HepG2 (cell line): ENCODE measurements around the gene BPIFB2. TPM values are rescaled to one million over a fixed set of nuclear protein-coding genes. Genes with fewer than 3 reads are reported as not detected.

Source experiments
- CEBPG ChIP-seq: IDR thresholded peaks from 2 replicates; pipeline ENCODE4 v1.6.1; 2016
- HDAC2 ChIP-seq: sonication (generic); formaldehyde crosslinking; IDR thresholded peaks from 2 replicates; pipeline ENCODE4 v1.4.0; 2020; ENCODE audit warnings: missing genetic modification reagents
- HES4 ChIP-seq: sonication (generic); formaldehyde crosslinking; IDR thresholded peaks from 2 replicates; pipeline ENCODE4 v1.9.0; 2021; ENCODE audit warnings: mild to moderate bottlenecking, missing genetic modification reagents, borderline replicate concordance
- HNRNPUL1 ChIP-seq: fragments of 200-400 bp; formaldehyde crosslinking; IDR thresholded peaks from 2 replicates; pipeline ENCODE4 v1.6.1; 2017; ENCODE audit warnings: low read depth, mild to moderate bottlenecking, low read length, moderate library complexity
- MEIS1 ChIP-seq: sonication (generic); formaldehyde crosslinking; IDR thresholded peaks from 2 replicates; pipeline ENCODE4 v1.9.0; 2021; ENCODE audit warnings: mild to moderate bottlenecking, missing genetic modification reagents, moderate library complexity, borderline replicate concordance
- MEIS2 ChIP-seq: sonication (generic); formaldehyde crosslinking; IDR thresholded peaks from 2 replicates; pipeline ENCODE4 v1.9.0; 2021; ENCODE audit warnings: mild to moderate bottlenecking, missing genetic modification reagents
- MZF1 ChIP-seq: sonication (generic); formaldehyde crosslinking; IDR thresholded peaks from 2 replicates; pipeline ENCODE4 v1.8.1; 2023; ENCODE audit warnings: mild to moderate bottlenecking, missing genetic modification reagents, borderline replicate concordance
- NFATC3 ChIP-seq: sonication (generic); formaldehyde crosslinking; IDR thresholded peaks from 2 replicates; pipeline ENCODE4 v1.5.1; 2020; ENCODE audit warnings: mild to moderate bottlenecking, missing genetic modification reagents
- NR2F6 ChIP-seq, 2 experiments: IDR thresholded peaks; 2 replicates each; pipeline ENCODE4 v1.6.1; 2016; ENCODE audit warnings: antibody characterized with exemption in 1 of 2, mild to moderate bottlenecking in 1 of 2
- PHF21A ChIP-seq: sonication (generic); formaldehyde crosslinking; IDR thresholded peaks from 2 replicates; pipeline ENCODE4 v1.5.0; 2020; ENCODE audit warnings: mild to moderate bottlenecking, missing genetic modification reagents
- RAD21 ChIP-seq: fragments of 450-650 bp; formaldehyde crosslinking; IDR thresholded peaks from 2 replicates; pipeline ENCODE4 v1.5.0; 2020; ENCODE audit warnings: mild to moderate bottlenecking
- REL ChIP-seq: sonication (generic); formaldehyde crosslinking; conservative IDR thresholded peaks from 2 replicates; pipeline ENCODE4 v1.8.0; 2022; ENCODE audit warnings: mild to moderate bottlenecking, missing genetic modification reagents, moderate library complexity
- RELA ChIP-seq: sonication (generic); formaldehyde crosslinking; IDR thresholded peaks from 2 replicates; pipeline ENCODE4 v1.4.0; 2020; ENCODE audit warnings: missing genetic modification reagents
- SMAD9 ChIP-seq: sonication (generic); formaldehyde crosslinking; IDR thresholded peaks from 2 replicates; pipeline ENCODE4 v1.5.1; 2020; ENCODE audit warnings: mild to moderate bottlenecking, missing genetic modification reagents
- SRF ChIP-seq: IDR thresholded peaks from 2 replicates; pipeline ENCODE4 v1.6.1; 2011; ENCODE audit warnings: mild to moderate bottlenecking, low read depth, low read length, moderate library complexity
- TRIM24 ChIP-seq: sonication (generic); formaldehyde crosslinking; IDR thresholded peaks from 2 replicates; pipeline ENCODE4 v1.8.0; 2022; ENCODE audit warnings: mild to moderate bottlenecking, missing genetic modification reagents
- TSC22D2 ChIP-seq: sonication (generic); formaldehyde crosslinking; IDR thresholded peaks from 2 replicates; pipeline ENCODE4 v1.5.1; 2020; ENCODE audit warnings: missing genetic modification reagents, mild to moderate bottlenecking, borderline replicate concordance
- ZFP1 ChIP-seq: IDR thresholded peaks from 2 replicates; pipeline ENCODE4 v1.6.1; 2016
- ZNF296 ChIP-seq: sonication (generic); formaldehyde crosslinking; conservative IDR thresholded peaks from 2 replicates; pipeline ENCODE4 v1.5.0; 2020; ENCODE audit warnings: mild to moderate bottlenecking, missing genetic modification reagents
- ZNF451 ChIP-seq: sonication (generic); formaldehyde crosslinking; IDR thresholded peaks from 2 replicates; pipeline ENCODE4 v1.5.0; 2020; ENCODE audit warnings: mild to moderate bottlenecking, missing genetic modification reagents
- ZNF577 ChIP-seq: sonication (generic); formaldehyde crosslinking; IDR thresholded peaks from 2 replicates; pipeline ENCODE4 v1.4.0; 2020; ENCODE audit warnings: mild to moderate bottlenecking, low read depth, missing genetic modification reagents, borderline replicate concordance
- ZNF772 ChIP-seq: sonication (generic); formaldehyde crosslinking; IDR thresholded peaks from 2 replicates; pipeline ENCODE4 v1.5.0; 2020; ENCODE audit warnings: mild to moderate bottlenecking, missing genetic modification reagents
- ZNF788 ChIP-seq: sonication (generic); formaldehyde crosslinking; IDR thresholded peaks from 2 replicates; pipeline ENCODE4 v1.5.0; 2020; ENCODE audit warnings: mild to moderate bottlenecking, missing genetic modification reagents, borderline replicate concordance
- ZSCAN21 ChIP-seq: sonication (generic); formaldehyde crosslinking; IDR thresholded peaks from 2 replicates; pipeline ENCODE4 v1.8.0; 2022; ENCODE audit warnings: mild to moderate bottlenecking, missing genetic modification reagents, moderate library complexity, borderline replicate concordance
- polyA plus RNA-seq, 8 experiments: library from polyadenylated mRNA; depleted of rRNA in 3 of 8; stranded (reverse) in 7 of 8; unstranded in 1 of 8; fragments of >200 nt; fragmentation: Illumina TruSeq in 4 of 8; extraction: Trizol in 4 of 8; gene quantifications; 2 replicates each; pipeline versions ENCODE4 v1.2.1 to v1.2.3, GENCODE V29; 2011 to 2016; ENCODE audit warnings: low read depth in 4 of 8, missing spikeins in 1 of 8, mixed read lengths in 1 of 8; ENCODE audit not compliant: insufficient read depth in 1 of 8
- total RNA-seq, 5 experiments: library from RNA; depleted of rRNA; stranded (reverse); fragments of >200 nt; fragmentation: Illumina TruSeq; extraction: Trizol; gene quantifications; 2 replicates each; pipeline ENCODE4 v1.2.3, GENCODE V29; 2016; ENCODE audit warnings: low read depth in 1 of 5
- TF ChIP-seq, protein P1 (sequence below): sonication (generic); formaldehyde crosslinking; IDR thresholded peaks from 2 replicates; pipeline ENCODE4 v1.5.1; 2020; ENCODE audit warnings: mild to moderate bottlenecking, missing genetic modification reagents
- TF ChIP-seq, protein P2 (sequence below), 2 experiments: fragments of 450-650 bp in 1 of 2; sonication (generic) in 1 of 2; formaldehyde crosslinking; IDR thresholded peaks; 2 replicates each; pipeline versions ENCODE4 v1.5.0 to v1.8.0; 2020 to 2022; ENCODE audit warnings: mild to moderate bottlenecking in 1 of 2, missing genetic modification reagents in 1 of 2
- TF ChIP-seq, protein P3 (sequence below): sonication (generic); formaldehyde crosslinking; IDR thresholded peaks from 2 replicates; pipeline ENCODE4 v1.4.0; 2020; ENCODE audit warnings: missing genetic modification reagents

BPIFB2 gene
- total and polyA plus RNA-seq, 2 of the 13 experiments (the other 11 are each of a cell fraction or from before 2014, with no cell fraction given): 54.5 to 902 TPM

DNA sequence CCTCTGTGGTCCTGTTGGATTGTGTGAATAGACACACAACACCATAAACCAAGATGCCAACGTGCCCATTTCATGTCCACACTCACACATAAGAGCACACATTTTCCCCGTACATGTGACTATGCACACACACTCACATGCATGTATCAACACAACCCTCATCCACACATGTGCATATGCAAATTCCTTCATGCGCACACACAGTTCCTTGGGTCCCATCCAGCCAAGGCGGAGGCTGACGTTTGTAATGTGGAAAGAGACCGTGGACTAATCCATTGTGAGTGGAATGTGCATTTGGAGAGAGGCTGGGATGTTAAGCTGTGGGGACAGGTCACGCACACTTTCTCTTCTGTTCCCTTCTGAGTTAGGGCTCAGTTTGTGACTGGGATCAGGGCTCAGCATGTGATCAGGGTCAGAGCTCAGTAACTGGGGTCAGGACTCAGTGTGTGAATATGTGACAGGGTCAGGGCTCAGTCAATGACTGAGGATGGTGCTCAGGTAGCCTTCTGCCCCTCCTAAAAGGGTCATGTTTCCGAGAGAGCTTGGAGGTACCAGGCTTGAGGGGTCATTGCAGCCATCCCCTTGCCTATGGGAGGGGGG, 628 bp upstream of the BPIFB2 start (continued):
- peak; percentile 90 for TF ChIP-seq NR2F6 (IDR thresholded peaks at IDR 0.05)
- TF ChIP-seq NR2F6 (CRISPR knock-in tag; IDR thresholded peaks at IDR 0.05): peak; percentile 89
- TF ChIP-seq ZNF577 (CRISPR knock-in tag): no peak
- TF ChIP-seq RAD21: no peak
- TF ChIP-seq TSC22D2 (CRISPR knock-in tag): no peak
- TF ChIP-seq PHF21A (CRISPR knock-in tag): no peak
- no peak for TF ChIP-seq TRIM24 (CRISPR knock-in tag)
- TF ChIP-seq HES4: 0 out of 2 replicates have a peak, but pooled peaks have one; percentile 52
- no peak for TF ChIP-seq ZNF451 (CRISPR knock-in tag)
- no peak for TF ChIP-seq RELA (CRISPR knock-in tag)
- TF ChIP-seq ZFP1 (CRISPR knock-in tag): no peak
- TF ChIP-seq SRF: no peak
- no peak; the same call in 1 of the 2 replicates for TF ChIP-seq MEIS1 (CRISPR knock-in tag)
- 0 out of 2 replicates have a peak, but pooled peaks have one; percentile 26 for TF ChIP-seq SMAD9 (CRISPR knock-in tag)
- TF ChIP-seq, protein P1, sequence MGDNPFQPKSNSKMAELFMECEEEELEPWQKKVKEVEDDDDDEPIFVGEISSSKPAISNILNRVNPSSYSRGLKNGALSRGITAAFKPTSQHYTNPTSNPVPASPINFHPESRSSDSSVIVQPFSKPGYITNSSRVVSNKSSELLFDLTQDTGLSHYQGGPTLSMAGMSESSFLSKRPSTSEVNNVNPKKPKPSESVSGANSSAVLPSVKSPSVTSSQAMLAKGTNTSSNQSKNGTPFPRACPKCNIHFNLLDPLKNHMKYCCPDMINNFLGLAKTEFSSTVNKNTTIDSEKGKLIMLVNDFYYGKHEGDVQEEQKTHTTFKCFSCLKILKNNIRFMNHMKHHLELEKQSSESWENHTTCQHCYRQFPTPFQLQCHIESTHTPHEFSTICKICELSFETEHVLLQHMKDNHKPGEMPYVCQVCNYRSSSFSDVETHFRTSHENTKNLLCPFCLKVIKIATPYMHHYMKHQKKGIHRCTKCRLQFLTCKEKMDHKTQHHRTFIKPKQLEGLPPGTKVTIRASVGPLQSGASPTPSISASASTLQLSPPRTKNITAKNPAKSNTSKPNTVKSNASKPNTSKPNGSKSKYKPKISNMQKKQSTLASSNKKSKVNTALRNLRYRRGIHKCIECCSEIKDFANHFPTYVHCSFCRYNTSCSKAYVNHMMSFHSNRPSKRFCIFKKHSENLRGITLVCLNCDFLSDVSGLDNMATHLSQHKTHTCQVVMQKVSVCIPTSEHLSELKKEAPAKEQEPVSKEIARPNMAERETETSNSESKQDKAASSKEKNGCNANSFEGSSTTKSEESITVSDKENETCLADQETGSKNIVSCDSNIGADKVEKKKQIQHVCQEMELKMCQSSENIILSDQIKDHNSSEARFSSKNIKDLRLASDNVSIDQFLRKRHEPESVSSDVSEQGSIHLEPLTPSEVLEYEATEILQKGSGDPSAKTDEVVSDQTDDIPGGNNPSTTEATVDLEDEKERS (CRISPR knock-in tag): peak; percentile 82; the same call in 1 of the 2 replicates
- no peak; the same call in 1 of the 2 replicates for TF ChIP-seq MEIS2 (CRISPR knock-in tag)
- no peak for TF ChIP-seq CEBPG (CRISPR knock-in tag)
- TF ChIP-seq ZSCAN21 (CRISPR knock-in tag): peak; percentile 100
- TF ChIP-seq MZF1 (CRISPR knock-in tag): 0 out of 2 replicates have a peak, but pooled peaks have one; percentile 79
- no peak for TF ChIP-seq HNRNPUL1
- TF ChIP-seq ZNF772 (CRISPR knock-in tag): no peak
- no peak for TF ChIP-seq HDAC2 (CRISPR knock-in tag)
- TF ChIP-seq ZNF296 (CRISPR knock-in tag): no peak; the same call in 1 of the 2 replicates
- peak; percentile 2; the same call in 1 of the 2 replicates for TF ChIP-seq ZNF788 (CRISPR knock-in tag)
- TF ChIP-seq, protein P2, sequence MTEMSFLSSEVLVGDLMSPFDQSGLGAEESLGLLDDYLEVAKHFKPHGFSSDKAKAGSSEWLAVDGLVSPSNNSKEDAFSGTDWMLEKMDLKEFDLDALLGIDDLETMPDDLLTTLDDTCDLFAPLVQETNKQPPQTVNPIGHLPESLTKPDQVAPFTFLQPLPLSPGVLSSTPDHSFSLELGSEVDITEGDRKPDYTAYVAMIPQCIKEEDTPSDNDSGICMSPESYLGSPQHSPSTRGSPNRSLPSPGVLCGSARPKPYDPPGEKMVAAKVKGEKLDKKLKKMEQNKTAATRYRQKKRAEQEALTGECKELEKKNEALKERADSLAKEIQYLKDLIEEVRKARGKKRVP (CRISPR knock-in tag; IDR thresholded peaks at IDR 0.05): peak in 1 of 2 experiments; percentile 33; a peak in 1 of 4 replicates
- TF ChIP-seq NFATC3 (CRISPR knock-in tag): 0 out of 2 replicates have a peak, but pooled peaks have one; percentile 90
- TF ChIP-seq REL (CRISPR knock-in tag): 0 out of 2 replicates have a peak, but pooled peaks have one; percentile 43
- TF ChIP-seq, protein P3, sequence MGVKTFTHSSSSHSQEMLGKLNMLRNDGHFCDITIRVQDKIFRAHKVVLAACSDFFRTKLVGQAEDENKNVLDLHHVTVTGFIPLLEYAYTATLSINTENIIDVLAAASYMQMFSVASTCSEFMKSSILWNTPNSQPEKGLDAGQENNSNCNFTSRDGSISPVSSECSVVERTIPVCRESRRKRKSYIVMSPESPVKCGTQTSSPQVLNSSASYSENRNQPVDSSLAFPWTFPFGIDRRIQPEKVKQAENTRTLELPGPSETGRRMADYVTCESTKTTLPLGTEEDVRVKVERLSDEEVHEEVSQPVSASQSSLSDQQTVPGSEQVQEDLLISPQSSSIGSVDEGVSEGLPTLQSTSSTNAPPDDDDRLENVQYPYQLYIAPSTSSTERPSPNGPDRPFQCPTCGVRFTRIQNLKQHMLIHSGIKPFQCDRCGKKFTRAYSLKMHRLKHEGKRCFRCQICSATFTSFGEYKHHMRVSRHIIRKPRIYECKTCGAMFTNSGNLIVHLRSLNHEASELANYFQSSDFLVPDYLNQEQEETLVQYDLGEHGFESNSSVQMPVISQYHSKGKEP: no peak
